Measurements from ENCODE around the gene UBE2F.
"Not testable (repeated sequence)": the region's sequence is repeated elsewhere in the genome, so short reads cannot be mapped to it uniquely, and the experiment has no call there.

UBE2F gene

GRCh38 chr2:238057696-238058575 lies 91.1 kb downstream of the UBE2F start:
- DNase-seq, result not testable (repeated sequence)

- DNase-seq, result no peak
Measured at GRCh38 chr2:238059505-238059904, 92.7 kb downstream of the UBE2F start.

GRCh38 chr2:238060096-238060541 lies 93.3 kb downstream of the UBE2F start:
- DNase-seq, result no peak

GRCh38 chr2:238060542-238061314 lies 93.9 kb downstream of the UBE2F start, which contains the start of gene SCLY:
SCLY (plus strand) TSS chr2:238061001; CDS start chr2:238061055, 54 bp downstream.
- peak; percentile 96 for DNase-seq

- DNase-seq, result no peak
Measured at GRCh38 chr2:238061315-238062202, 94.7 kb downstream of the UBE2F start.

- DNase-seq, result no peak
Measured at GRCh38 chr2:238063414-238064189, 96.8 kb downstream of the UBE2F start.

- DNase-seq, result no peak
Measured at GRCh38 chr2:238064376-238064775, 97.6 kb downstream of the UBE2F start.

GRCh38 chr2:238065071-238065846 lies 98.4 kb downstream of the UBE2F start:
- DNase-seq, result no peak

- DNase-seq, result no peak
Measured at GRCh38 chr2:238066218-238066617, 99.4 kb downstream of the UBE2F start.

GRCh38 chr2:238066718-238067117 lies 99.9 kb downstream of the UBE2F start:
- peak; percentile 21 for DNase-seq

- DNase-seq, result no peak
Measured at GRCh38 chr2:238067939-238068338, 101.1 kb downstream of the UBE2F start.

- DNase-seq, result no peak
Measured at GRCh38 chr2:238069021-238069709, 102.4 kb downstream of the UBE2F start.

- no peak for DNase-seq
Measured at GRCh38 chr2:238069877-238070276, 103.1 kb downstream of the UBE2F start.

- no peak for DNase-seq
Measured at GRCh38 chr2:238075397-238075796, 108.6 kb downstream of the UBE2F start.

GRCh38 chr2:238077292-238077691 lies 110.5 kb downstream of the UBE2F start:
- DNase-seq, result no peak

GRCh38 chr2:238079874-238080327 lies 113.1 kb downstream of the UBE2F start:
- no peak for DNase-seq

- no peak for DNase-seq
Measured at GRCh38 chr2:238080518-238080917, 113.7 kb downstream of the UBE2F start.

- DNase-seq, result no peak
Measured at GRCh38 chr2:238081150-238081549, 114.3 kb downstream of the UBE2F start.

- no peak for DNase-seq
Measured at GRCh38 chr2:238081561-238081960, 114.7 kb downstream of the UBE2F start.

- DNase-seq, result no peak
Measured at GRCh38 chr2:238082151-238082550, 115.3 kb downstream of the UBE2F start.

Data from stimulated activated naive CD4-positive, alpha-beta T cell treated with Interleukin-2 at 50 U/mL for 16 hours (primary cell).